ENCODE results near the gene EIF2S3. TPM values are rescaled to one million over a fixed set of nuclear protein-coding genes. Genes with fewer than 3 reads are reported as not detected.

Gene EIF2S3
- polyA plus RNA-seq, 1 of the 3 experiments (the other 2 are of a cell fraction): 68.4 TPM

DNA sequence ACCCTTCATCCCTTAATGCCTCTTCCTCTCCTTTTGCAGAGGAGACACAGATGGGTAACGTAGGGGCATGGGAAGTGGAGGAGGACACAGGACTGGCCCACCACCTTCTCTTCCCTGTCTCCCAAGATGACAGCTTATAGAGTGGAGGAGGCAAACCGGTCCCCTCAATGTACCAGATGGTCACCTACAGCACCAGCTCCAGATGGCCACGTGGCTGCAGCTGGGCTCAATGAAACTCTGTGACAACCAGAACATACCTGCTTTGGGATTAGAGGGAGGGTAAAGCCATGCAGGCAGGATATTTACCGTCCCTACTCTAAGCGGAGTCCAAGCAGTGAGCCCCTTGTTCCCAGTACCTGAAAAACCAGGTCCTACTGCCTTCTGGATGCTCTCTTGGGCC lies 20.3 kb upstream of the EIF2S3 start:
- H3F3A ChIP-seq (replicated peaks; ENCODE audit: insufficient read depth): no peaks in the 10 kb centered on the region
- no peaks in the 10 kb centered on the region for H3K36me3 ChIP-seq (replicated peaks in 1 of 2; ENCODE audit: control insufficient read depth in 1 of 2, insufficient read depth in 2 of 2, low read length in 1 of 2)
- POLR2A ChIA-PET: interaction anchor here (0.8 kb wide), 1 partner anchor 10 kb away, joined by 3 read pairs; no protein-coding TSS in a partner anchor
- H4K20me1 ChIP-seq (ENCODE audit: insufficient read depth): no peaks in the 10 kb centered on the region
- no peak overlapping the region for H2AFZ ChIP-seq (ENCODE audit: low read depth)
- CTCF ChIA-PET: no interaction called here
- no peaks in the 10 kb centered on the region for H3K9me3 ChIP-seq
- WGBS (ENCODE audit: low lambda C conversion rate): 41% methylated on average over 5 of the region's 5 CpGs
- no peak overlapping the region for H3K4me3 ChIP-seq (ENCODE audit: low read depth in 2 of 2, low read length in 1 of 2)
- H3K27me3 ChIP-seq (ENCODE audit: insufficient read depth): no peaks in the 10 kb centered on the region; the same call in 1 of the 2 replicates
- TF ChIP-seq ELF1 (IDR thresholded peaks at IDR 0.05): no peak
- TF ChIP-seq IRF3 (IDR thresholded peaks at IDR 0.05; ENCODE audit: low read depth, low read length): no peak
- TF ChIP-seq POLR2AphosphoS5 (IDR thresholded peaks at IDR 0.05; ENCODE audit: low read depth, low read length): no peak
- TF ChIP-seq RAD21 (IDR thresholded peaks at IDR 0.05; ENCODE audit: low read length): no peak
- TF ChIP-seq EZH2phosphoT487 (IDR thresholded peaks at IDR 0.05; ENCODE audit: borderline replicate concordance, low read depth): no peak
- no peak for TF ChIP-seq MEF2A (IDR thresholded peaks at IDR 0.05; ENCODE audit: borderline replicate concordance, low read depth)
- TF ChIP-seq TAF1 (IDR thresholded peaks at IDR 0.05; ENCODE audit: borderline replicate concordance, low read depth, low read length): no peak
- TF ChIP-seq FOXJ3 (CRISPR knock-in tag; IDR thresholded peaks at IDR 0.05): no peak
- TF ChIP-seq MAX (IDR thresholded peaks at IDR 0.05; ENCODE audit: low read depth): no peak
- TF ChIP-seq RFX5 (IDR thresholded peaks at IDR 0.05; ENCODE audit: low read length): no peak
- TF ChIP-seq, protein P1, sequence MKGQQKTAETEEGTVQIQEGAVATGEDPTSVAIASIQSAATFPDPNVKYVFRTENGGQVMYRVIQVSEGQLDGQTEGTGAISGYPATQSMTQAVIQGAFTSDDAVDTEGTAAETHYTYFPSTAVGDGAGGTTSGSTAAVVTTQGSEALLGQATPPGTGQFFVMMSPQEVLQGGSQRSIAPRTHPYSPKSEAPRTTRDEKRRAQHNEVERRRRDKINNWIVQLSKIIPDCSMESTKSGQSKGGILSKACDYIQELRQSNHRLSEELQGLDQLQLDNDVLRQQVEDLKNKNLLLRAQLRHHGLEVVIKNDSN (IDR thresholded peaks at IDR 0.05; ENCODE audit: borderline replicate concordance, low read depth): no peak
- TF ChIP-seq JUND (IDR thresholded peaks at IDR 0.05): no peak
- no peak for TF ChIP-seq CTCF (IDR thresholded peaks at IDR 0.05)
- TF ChIP-seq USF2 (IDR thresholded peaks at IDR 0.05; ENCODE audit: borderline replicate concordance, low read depth, low read length): no peak
- no peak for TF ChIP-seq ZBTB33 (IDR thresholded peaks at IDR 0.05; ENCODE audit: borderline replicate concordance, low read depth)
- no peak overlapping the region for H3K4me2 ChIP-seq
- no peak overlapping the region for H3K9ac ChIP-seq
- no peak for DNase-seq
- H3K79me2 ChIP-seq (ENCODE audit: insufficient read depth): no peaks in the 10 kb centered on the region
- no peaks in the 10 kb centered on the region for H3K9me2 ChIP-seq
- H3K4me1 ChIP-seq (ENCODE audit: control insufficient read depth in 1 of 2, insufficient read depth in 2 of 2, low read depth in 1 of 2, low read length in 1 of 2): no peaks in the 10 kb centered on the region
- H3K27ac ChIP-seq (ENCODE audit: low read depth in 2 of 2, low read length in 1 of 2): no peak overlapping the region
